ENCODE measurements around the gene LUZP1. TPM values are rescaled to one million over a fixed set of nuclear protein-coding genes. Genes with fewer than 3 reads are reported as not detected.

LUZP1 gene
- total RNA-seq, result 10 to 100 TPM; 11.7 to 31.1 (median 17.7) TPM

GRCh38 chr1:23168445-23169194 is at the start of gene LUZP1:
Gene LUZP1, minus strand, starts transcription at chr1:23168856.
- in situ Hi-C loops (cut with MboI; ENCODE audit: low pct_unique_long_range_greater_than_20kb in 2 of 9, low sequenced_read_pairs in 9 of 9, unreplicated experiment in 9 of 9), result no loop called here
- Histone ChIP-seq H3K4me1 (replicated peaks in 1 of 2) (peaks cover 3 to 6% of the 10 kb centered on the region in 2 donors), H3K4me3 (peak within 1 kb of the TSS; percentile 60 to 95 (median 66)), H3K27ac (peak within 1 kb of the TSS; percentile 60 to 65)
- ATAC-seq (replicated peaks in 6 of 8), result peak; percentile 67 to 89 (median 84)
- WGBS, 10 experiments, result 0 to 58% (median 22%) methylated on average over 3 to 30 of the region's 56 CpGs; no CpG with 5 or more reads in 4 of the 10 experiments

- ATAC-seq (replicated peaks in 6 of 8), result peak; percentile 61 to 85 (median 80)
- Histone ChIP-seq H3K27ac (peak within 1 kb of the TSS in 1 of 2 donors; percentile 76), H3K4me3 (peak within 1 kb of the TSS; percentile 39 to 69 (median 53)), H3K4me1 (replicated peaks in 1 of 2) (peaks cover 0 to 22% of the 10 kb centered on the region in 2 donors)
- in situ Hi-C loops (cut with MboI; ENCODE audit: low pct_unique_long_range_greater_than_20kb in 2 of 9, low sequenced_read_pairs in 9 of 9, unreplicated experiment in 9 of 9), result loop anchor here in 1 of 9 experiments (10.0 kb wide), 1 partner anchor 47 kb away; no protein-coding TSS in a partner anchor
- 0 to 32% (median 16%) methylated on average over 1 to 7 of the region's 45 CpGs; no CpG with 5 or more reads in 3 of the 10 experiments for WGBS, 10 experiments
These were observed 48.9 kb upstream of the LUZP1 start, which contains the start of gene HTR1D for GRCh38 chr1:23217421-23218115. Gene HTR1D, minus strand, starts transcription at chr1:23217502. Its CDS starts 23,283 bp downstream, at chr1:23194219.

- in situ Hi-C loops (cut with MboI; ENCODE audit: low pct_unique_long_range_greater_than_20kb in 2 of 9, low sequenced_read_pairs in 9 of 9, unreplicated experiment in 9 of 9), result loop anchor here in 1 of 9 experiments (10.0 kb wide), 1 partner anchor 48 kb away; no protein-coding TSS in a partner anchor
- WGBS, 10 experiments, result 0 to 2% (median 1%) methylated on average over 1 to 12 of the region's 78 CpGs; no CpG with 5 or more reads in 6 of the 10 experiments
- Histone ChIP-seq H3K4me1 (replicated peaks in 1 of 2) (peaks cover 0 to 22% of the 10 kb centered on the region in 2 donors), H3K4me3 (peak overlapping the region; percentile 39 to 69 (median 53)), H3K27ac (peak overlapping the region in 1 of 2 donors; percentile 76)
- peak; percentile 29 to 75 (median 64) for ATAC-seq (replicated peaks in 6 of 8)
These were observed 48.2 kb upstream of the LUZP1 start for GRCh38 chr1:23216771-23217420.

GRCh38 chr1:23215751-23216449 is 47.2 kb upstream of the LUZP1 start:
- WGBS, 10 experiments, result 0 to 100% (median 13%) methylated on average over 1 to 3 of the region's 3 CpGs; no CpG with 5 or more reads in 5 of the 10 experiments
- Histone ChIP-seq H3K4me1 (replicated peaks in 1 of 2) (peaks cover 0 to 22% of the 10 kb centered on the region in 2 donors), H3K4me3 (peak overlapping the region in 4 of 5 donors; percentile 39 to 69 (median 56)), H3K27ac (peak overlapping the region in 1 of 2 donors; percentile 76)
- ATAC-seq (replicated peaks in 6 of 8), result peak in 4 of 8 experiments; percentile 3 to 21 (median 12)
- in situ Hi-C loops (cut with MboI; ENCODE audit: low pct_unique_long_range_greater_than_20kb in 2 of 9, low sequenced_read_pairs in 9 of 9, unreplicated experiment in 9 of 9), result loop anchor here in 1 of 9 experiments (10.0 kb wide), 1 partner anchor 49 kb away; no protein-coding TSS in a partner anchor

GRCh38 chr1:23215291-23215690 is 46.6 kb upstream of the LUZP1 start:
- 33 to 100% (median 51%) methylated on average over 1 to 3 of the region's 3 CpGs; no CpG with 5 or more reads in 4 of the 10 experiments for WGBS, 10 experiments
- peak overlapping the region in 1 of 2 donors; percentile 76 for H3K27ac ChIP-seq
- H3K4me1 ChIP-seq (replicated peaks in 1 of 2), result peaks cover 0 to 22% of the 10 kb centered on the region in 2 donors
- in situ Hi-C loops (cut with MboI; ENCODE audit: low pct_unique_long_range_greater_than_20kb in 2 of 9, low sequenced_read_pairs in 9 of 9, unreplicated experiment in 9 of 9), result loop anchor here in 1 of 9 experiments (10.0 kb wide), 1 partner anchor 50 kb away; no protein-coding TSS in a partner anchor
- H3K4me3 ChIP-seq, result peak overlapping the region in 2 of 5 donors; percentile 59 to 69
- no peak for ATAC-seq (replicated peaks in 6 of 8)

- H3K4me1 ChIP-seq (replicated peaks in 1 of 2), result peaks cover 0 to 22% of the 10 kb centered on the region in 2 donors
- in situ Hi-C loops (cut with MboI; ENCODE audit: low pct_unique_long_range_greater_than_20kb in 2 of 9, low sequenced_read_pairs in 9 of 9, unreplicated experiment in 9 of 9), result loop anchor here in 1 of 9 experiments (10.0 kb wide), 1 partner anchor 50 kb away; no protein-coding TSS in a partner anchor
- no peak for ATAC-seq (replicated peaks in 6 of 8)
- H3K4me3 ChIP-seq, result no peak overlapping the region
- 60 to 100% (median 99%) methylated on average over 1 to 4 of the region's 4 CpGs; no CpG with 5 or more reads in 2 of the 10 experiments for WGBS, 10 experiments
- no peak overlapping the region for H3K27ac ChIP-seq
These were observed 46.0 kb upstream of the LUZP1 start for GRCh38 chr1:23214640-23215039.

- ATAC-seq (replicated peaks in 6 of 8), result no peak
- whole genome bisulfite sequencing, 10 experiments, result 60 to 93% (median 83%) methylated on average over 1 to 4 of the region's 4 CpGs; no CpG with 5 or more reads in 3 of the 10 experiments
- Histone ChIP-seq H3K4me3 (no peak overlapping the region), H3K27ac (no peak overlapping the region), H3K4me1 (replicated peaks in 1 of 2) (peaks cover 0 to 14% of the 10 kb centered on the region in 2 donors)
- in situ Hi-C loops (cut with MboI; ENCODE audit: low pct_unique_long_range_greater_than_20kb in 2 of 9, low sequenced_read_pairs in 9 of 9, unreplicated experiment in 9 of 9), result loop anchor here in 1 of 9 experiments (10.0 kb wide), 1 partner anchor 53 kb away; no protein-coding TSS in a partner anchor
These were observed 43.3 kb upstream of the LUZP1 start for GRCh38 chr1:23211955-23212354.

- Histone ChIP-seq H3K4me3 (no peak overlapping the region), H3K4me1 (replicated peaks in 1 of 2) (peaks cover 0 to 14% of the 10 kb centered on the region in 2 donors), H3K27ac (no peak overlapping the region)
- ATAC-seq (replicated peaks in 6 of 8), result no peak
- WGBS, 10 experiments, result 60 to 85% (median 78%) methylated on average over 1 to 2 of the region's 2 CpGs; no CpG with 5 or more reads in 6 of the 10 experiments
- in situ Hi-C loops (cut with MboI; ENCODE audit: low pct_unique_long_range_greater_than_20kb in 2 of 9, low sequenced_read_pairs in 9 of 9, unreplicated experiment in 9 of 9), result loop anchor here in 1 of 9 experiments (10.0 kb wide), 1 partner anchor 54 kb away; no protein-coding TSS in a partner anchor
These were observed 42.3 kb upstream of the LUZP1 start for GRCh38 chr1:23210963-23211362.

GRCh38 chr1:23210351-23210785 is 41.7 kb upstream of the LUZP1 start:
- ATAC-seq (replicated peaks in 6 of 8), result peak in 1 of 8 experiments; percentile 13
- WGBS, 10 experiments, result 0 to 91% (median 62%) methylated on average over 2 to 6 of the region's 6 CpGs; no CpG with 5 or more reads in 5 of the 10 experiments

GRCh38 chr1:23209770-23210169 is 41.1 kb upstream of the LUZP1 start:
- Histone ChIP-seq H3K27ac (no peak overlapping the region), H3K4me1 (replicated peaks in 1 of 2) (peaks cover 0 to 2% of the 10 kb centered on the region in 2 donors), H3K4me3 (no peak overlapping the region)
- in situ Hi-C loops (cut with MboI; ENCODE audit: low pct_unique_long_range_greater_than_20kb in 2 of 9, low sequenced_read_pairs in 9 of 9, unreplicated experiment in 9 of 9), result loop anchor here in 1 of 9 experiments (10.0 kb wide), 1 partner anchor 55 kb away; no protein-coding TSS in a partner anchor
- no peak for ATAC-seq (replicated peaks in 6 of 8)
- 20 to 100% (median 97%) methylated on average over 1 to 4 of the region's 4 CpGs; no CpG with 5 or more reads in 2 of the 10 experiments for WGBS, 10 experiments

More at GRCh38 chr1:23210351-23210785, 41.7 kb upstream of the LUZP1 start:
- in situ Hi-C loops (cut with MboI; ENCODE audit: low pct_unique_long_range_greater_than_20kb in 2 of 9, low sequenced_read_pairs in 9 of 9, unreplicated experiment in 9 of 9), result loop anchor here in 1 of 9 experiments (10.0 kb wide), 1 partner anchor 54 kb away; no protein-coding TSS in a partner anchor
- Histone ChIP-seq H3K4me3 (no peak overlapping the region), H3K27ac (no peak overlapping the region), H3K4me1 (replicated peaks in 1 of 2) (peaks cover 0 to 8% of the 10 kb centered on the region in 2 donors)

- no peak overlapping the region for H3K27ac ChIP-seq
- no peak for ATAC-seq (replicated peaks in 6 of 8)
- WGBS, 10 experiments, result 0 to 100% (median 71%) methylated on average over 1 to 2 of the region's 2 CpGs; no CpG with 5 or more reads in 1 of the 10 experiments
- in situ Hi-C loops (cut with MboI; ENCODE audit: low pct_unique_long_range_greater_than_20kb in 2 of 9, low sequenced_read_pairs in 9 of 9, unreplicated experiment in 9 of 9), result no loop called here
- H3K4me3 ChIP-seq, result no peak overlapping the region
- H3K4me1 ChIP-seq (replicated peaks in 1 of 2), result no peaks in the 10 kb centered on the region
These were observed 39.9 kb upstream of the LUZP1 start for GRCh38 chr1:23208527-23208926.
